ENCODE measurements around the gene RBCK1. TPM values are rescaled to one million over a fixed set of nuclear protein-coding genes. Genes with fewer than 3 reads are reported as not detected.

Gene RBCK1
- total RNA-seq, 1 donor from 2014 or later: 100 TPM

DNA sequence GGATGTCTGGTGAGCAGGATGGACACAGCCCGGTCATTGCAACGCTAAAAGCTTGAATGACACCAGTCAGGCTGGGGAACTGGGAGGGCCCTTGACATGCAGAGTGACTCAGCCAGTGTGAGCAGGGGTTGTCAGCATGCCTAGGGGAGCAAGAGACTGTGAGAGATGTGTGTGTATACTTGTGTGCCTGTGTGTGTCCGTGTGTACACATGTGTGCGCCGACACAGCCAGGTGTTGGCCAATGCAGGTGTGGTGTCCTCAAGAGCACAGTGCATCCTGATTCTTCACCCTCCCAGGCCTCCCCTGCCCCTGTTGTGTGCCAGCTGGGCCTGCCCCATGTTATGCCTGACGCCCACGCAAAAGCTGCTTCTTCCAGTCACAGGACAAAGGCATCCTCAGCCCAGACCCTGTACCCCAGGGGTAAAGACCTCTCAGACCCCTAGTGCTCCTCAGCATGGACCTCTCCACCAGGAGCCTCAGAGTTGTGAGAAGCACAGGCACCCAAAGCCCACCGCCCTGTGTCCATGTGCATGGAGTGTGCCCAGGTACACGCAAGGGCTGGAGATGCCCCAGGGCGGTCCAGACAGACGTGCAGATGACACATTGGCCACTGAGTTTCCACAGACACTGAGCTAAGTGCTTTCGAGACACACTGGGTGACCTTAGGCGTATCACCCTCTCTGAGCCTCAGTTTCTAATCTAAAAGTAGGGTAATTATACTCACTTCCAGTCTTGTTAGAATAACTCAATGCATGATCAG is 44.6 kb upstream of the RBCK1 start:
- intact Hi-C loops (cut with micrococcal nuclease): loop anchor here (2.0 kb wide), 1 partner anchor 17 kb away; the partner anchor contains the start of gene TRIB3
- ATAC-seq (ENCODE audit: low read depth) (no peak), DNase-seq (no peak)
- Mint-ChIP-seq H3K9me3 (no peaks in the 10 kb centered on the region), H3K4me1 (peaks cover 30% of the 10 kb centered on the region), H3K36me3 (ENCODE audit: low read depth) (no peaks in the 10 kb centered on the region), H3K4me3 (no peak overlapping the region), H3K27me3 (peaks cover under 1% of the 10 kb centered on the region), H3K27ac (no peak overlapping the region)
- ChIA-PET POLR2A (interaction anchor here (0.6 to 2.1 kb wide), 2 partner anchors 14 to 17 kb away, joined by 4 to 9 read pairs; partner anchors contain the start of gene TRIB3), CTCF (interaction anchor here (0.9 kb wide), 1 partner anchor 10 kb away, joined by 5 read pairs; no protein-coding TSS in a partner anchor)
- TF ChIP-seq CTCF (IDR thresholded peaks at IDR 0.05): no peak

DNA sequence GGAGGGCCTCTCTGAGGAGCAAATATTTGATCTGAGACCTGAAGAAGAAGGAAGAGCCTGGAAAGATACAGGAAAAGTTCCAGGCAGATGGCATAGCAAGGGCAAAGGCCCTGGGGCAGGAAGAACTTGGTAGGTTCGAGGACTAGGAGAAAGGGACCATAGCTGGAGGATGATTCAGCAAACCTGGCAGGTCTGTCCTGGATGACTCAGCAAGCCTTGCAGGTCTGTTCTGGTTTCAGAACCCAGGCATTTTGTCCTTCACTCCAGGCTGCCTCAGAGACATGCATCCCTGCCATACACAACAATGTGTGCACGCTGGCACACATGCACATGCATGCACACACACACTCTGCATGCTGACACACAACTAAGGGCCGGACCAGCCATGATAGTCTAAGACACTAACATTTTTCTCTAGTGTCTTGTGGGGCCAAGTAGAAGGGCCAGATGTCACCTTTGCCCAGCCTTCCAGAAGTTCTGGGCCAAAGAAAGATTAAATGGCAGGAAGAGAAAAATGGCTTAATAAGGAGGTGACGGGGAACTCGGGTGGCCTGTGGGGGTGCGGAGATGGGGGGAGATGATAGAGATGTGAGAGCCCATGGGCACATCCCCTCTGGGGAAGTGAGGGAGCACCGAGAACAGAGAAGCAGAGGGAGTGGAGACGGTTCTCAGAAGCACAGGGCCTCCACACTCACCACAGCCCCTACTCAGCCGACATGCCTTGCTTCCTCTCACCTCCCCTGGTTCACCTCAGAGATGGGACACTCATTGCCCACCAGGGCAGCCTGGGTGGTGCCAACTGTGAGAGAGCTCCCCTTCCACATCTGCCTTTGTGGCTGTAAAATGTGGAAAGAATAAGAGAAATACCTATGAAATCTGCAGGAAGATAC is 42.9 kb upstream of the RBCK1 start:
- Mint-ChIP-seq H3K9me3 (no peaks in the 10 kb centered on the region), H3K4me1 (peaks cover 25% of the 10 kb centered on the region), H3K36me3 (ENCODE audit: low read depth) (no peaks in the 10 kb centered on the region), H3K4me3 (no peak overlapping the region), H3K27ac (no peak overlapping the region), H3K27me3 (peaks cover 5% of the 10 kb centered on the region)
- ChIA-PET POLR2A (interaction anchor here (0.6 to 0.7 kb wide), 2 partner anchors 48 to 113 kb away, joined by 3 read pairs; no protein-coding TSS in a partner anchor), CTCF (no interaction called here)
- intact Hi-C loops (cut with micrococcal nuclease): no loop called here
- TF ChIP-seq CTCF (IDR thresholded peaks at IDR 0.05): no peak
- ATAC-seq (ENCODE audit: low read depth) (no peak), DNase-seq (no peak)

DNA sequence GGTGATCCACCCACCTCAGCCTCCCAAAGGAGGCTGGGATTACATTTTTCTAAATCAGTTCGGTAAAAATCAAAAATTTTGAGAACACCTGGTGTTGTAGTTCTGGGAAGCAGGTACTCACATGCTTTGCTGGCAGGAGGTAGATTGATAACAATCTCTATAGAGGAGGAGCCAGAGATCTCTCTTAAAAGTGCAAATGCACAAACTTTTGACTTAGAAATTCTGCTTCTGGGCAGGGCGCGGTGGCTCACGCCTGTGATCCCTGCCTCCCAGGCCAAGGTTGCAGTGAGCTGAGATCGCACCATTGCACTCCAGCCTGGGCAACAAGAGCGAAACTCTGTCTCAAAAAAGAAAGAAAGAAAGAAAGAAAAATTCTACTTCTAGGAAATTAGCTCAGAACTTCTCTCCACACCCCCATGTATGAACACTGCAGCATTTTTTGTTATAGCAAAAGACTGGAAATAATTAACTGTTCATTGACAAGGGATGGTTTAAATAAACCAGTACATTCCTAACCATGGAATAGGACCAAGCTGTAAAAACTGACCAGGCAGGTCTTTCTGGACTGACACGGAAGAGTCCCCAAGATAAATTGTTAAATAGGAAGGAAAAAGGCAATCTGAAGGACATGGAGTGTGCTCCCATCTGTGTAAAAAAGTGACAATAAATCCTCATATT is 41.9 kb upstream of the RBCK1 start:
- ChIA-PET CTCF (interaction anchor here (1.2 kb wide), 1 partner anchor 12 kb away, joined by 3 read pairs; no protein-coding TSS in a partner anchor), POLR2A (no interaction called here)
- ATAC-seq (ENCODE audit: low read depth): no peak
- Mint-ChIP-seq H3K4me3 (no peak overlapping the region), H3K36me3 (ENCODE audit: low read depth) (no peaks in the 10 kb centered on the region), H3K9me3 (no peaks in the 10 kb centered on the region), H3K27me3 (peaks cover 5% of the 10 kb centered on the region), H3K27ac (no peak overlapping the region), H3K4me1 (peaks cover 19% of the 10 kb centered on the region)
- no peak for TF ChIP-seq CTCF (IDR thresholded peaks at IDR 0.05)
- intact Hi-C loops (cut with micrococcal nuclease): no loop called here
- no peak for DNase-seq

DNA sequence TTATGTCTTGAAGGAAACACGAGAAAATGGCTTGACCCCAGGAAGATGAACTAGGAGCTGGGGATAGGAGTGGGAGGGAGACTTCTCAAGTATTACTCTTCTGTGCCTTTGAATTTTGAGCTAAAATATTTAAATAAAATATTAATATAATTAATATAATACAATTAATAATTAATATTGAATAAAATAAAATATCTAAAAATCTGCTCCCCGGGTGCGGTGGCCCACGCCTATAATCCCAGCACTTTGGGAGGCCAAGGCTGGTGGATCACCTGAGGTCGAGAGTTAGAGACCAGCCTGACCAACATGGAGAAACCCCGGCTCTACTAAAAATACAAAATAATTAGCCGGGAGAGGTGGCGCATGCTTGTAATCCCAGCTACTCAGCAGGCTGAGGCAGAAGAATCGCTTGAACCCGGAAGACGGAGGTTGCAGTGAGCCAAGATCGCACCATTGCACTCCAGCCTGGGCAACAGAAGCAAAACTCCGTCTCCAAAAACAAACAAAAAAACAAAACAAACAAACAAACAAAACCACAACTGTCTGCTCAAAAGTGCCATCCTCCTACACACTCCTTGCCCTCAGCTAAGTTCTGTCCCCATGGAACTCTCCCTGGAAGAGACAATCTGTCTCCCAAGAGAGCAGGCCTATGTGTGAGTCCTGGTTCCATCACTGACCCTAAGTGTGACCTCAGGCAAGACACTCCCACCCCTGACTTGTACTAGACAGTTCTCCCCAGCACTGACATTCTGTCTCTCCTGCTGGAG is 41.2 kb upstream of the RBCK1 start:
- ATAC-seq (ENCODE audit: low read depth) (no peak), DNase-seq (no peak)
- no peak for TF ChIP-seq CTCF (IDR thresholded peaks at IDR 0.05)
- intact Hi-C loops (cut with micrococcal nuclease): no loop called here
- ChIA-PET CTCF (interaction anchor here (1.2 kb wide), 1 partner anchor 12 kb away, joined by 3 read pairs; no protein-coding TSS in a partner anchor), POLR2A (no interaction called here)
- Mint-ChIP-seq H3K36me3 (ENCODE audit: low read depth) (no peaks in the 10 kb centered on the region), H3K9me3 (no peaks in the 10 kb centered on the region), H3K4me3 (no peak overlapping the region), H3K4me1 (peaks cover 12% of the 10 kb centered on the region), H3K27me3 (peaks cover 5% of the 10 kb centered on the region), H3K27ac (no peak overlapping the region)

All from activated B cell treated with CpG ODN at 0.5 μM for 24 hours (primary cell).